Hepatocyte (in vitro differentiated cells): ENCODE data around the gene PPIF. TPM values are rescaled to one million over a fixed set of nuclear protein-coding genes. Genes with fewer than 3 reads are reported as not detected.

Source experiments
- DNase-seq: peaks from one replicate; pipeline ENCODE4 v3.0.0-alpha.2; 2016; ENCODE audit warnings: low spot score
- H2AFZ ChIP-seq: fragments of 200-600 bp; sonication (generic); 2 replicates; pipeline ENCODE4 v1.6.0; 2016; ENCODE audit warnings: antibody characterized with exemption, mild to moderate bottlenecking
- H3K27ac ChIP-seq: fragments of 200-600 bp; sonication (generic); 2 replicates; pipeline ENCODE4 v1.5.1; 2016; ENCODE audit warnings: mild to moderate bottlenecking
- H3K27me3 ChIP-seq: fragments of 200-600 bp; sonication (generic); 2 replicates; pipeline ENCODE4 v1.6.1; 2016
- H3K36me3 ChIP-seq: fragments of 200-600 bp; sonication (generic); replicated peaks from 2 replicates; pipeline ENCODE4 v1.5.1; 2016; ENCODE audit warnings: low read depth; ENCODE audit not compliant: insufficient read depth
- H3K4me1 ChIP-seq: fragments of 200-600 bp; sonication (generic); 2 replicates; pipeline ENCODE4 v1.5.1; 2016; ENCODE audit warnings: mild to moderate bottlenecking, moderate library complexity; ENCODE audit not compliant: insufficient read depth
- H3K4me2 ChIP-seq: fragments of 200-600 bp; sonication (generic); 2 replicates; pipeline ENCODE4 v1.6.0; 2016
- H3K4me3 ChIP-seq: fragments of 200-600 bp; sonication (generic); 2 replicates; pipeline ENCODE4 v1.5.1; 2016; ENCODE audit warnings: mild to moderate bottlenecking
- H3K79me2 ChIP-seq: fragments of 200-600 bp; sonication (generic); 2 replicates; pipeline ENCODE4 v1.6.0; 2017; ENCODE audit warnings: mild to moderate bottlenecking
- H3K9me2 ChIP-seq: fragments of 200-600 bp; sonication (generic); replicated peaks from 2 replicates; pipeline ENCODE4 v1.6.0; 2017; ENCODE audit warnings: mild to moderate bottlenecking; ENCODE audit not compliant: insufficient read depth
- H3K9me3 ChIP-seq: fragments of 200-600 bp; sonication (generic); 2 replicates; pipeline ENCODE4 v1.5.1; 2016; ENCODE audit warnings: low read depth, mild to moderate bottlenecking
- H4K20me1 ChIP-seq: fragments of 200-600 bp; sonication (generic); 2 replicates; pipeline ENCODE4 v1.6.0; 2016; ENCODE audit warnings: mild to moderate bottlenecking; ENCODE audit not compliant: insufficient read depth, poor library complexity, severe bottlenecking
- CTCF ChIP-seq: fragments of 200-600 bp; sonication (generic); IDR thresholded peaks from 2 replicates; pipeline ENCODE4 v1.5.1; 2016; ENCODE audit warnings: antibody characterized with exemption, mild to moderate bottlenecking; ENCODE audit not compliant: poor library complexity
- EZH2 ChIP-seq: fragments of 200-600 bp; sonication (generic); IDR thresholded peaks from 2 replicates; pipeline ENCODE4 v1.6.1; 2016; ENCODE audit warnings: antibody characterized with exemption, mild to moderate bottlenecking, borderline replicate concordance
- EZH2phosphoT487 ChIP-seq: fragments of 200-600 bp; sonication (generic); IDR thresholded peaks from one replicate; pipeline ENCODE4 v1.6.1; 2018; ENCODE audit warnings: antibody characterized with exemption, mild to moderate bottlenecking, low read depth, moderate library complexity; ENCODE audit not compliant: unreplicated experiment, severe bottlenecking
- WGBS: methylation state at CpG from one replicate; pipeline ENCODE4 v1.1.6; 2016; ENCODE audit warnings: low lambda C conversion rate; ENCODE audit errors: missing lambda C conversion rate; 5-methylcytosine and 5-hydroxymethylcytosine counted together
- polyA plus RNA-seq: library from polyadenylated mRNA; unstranded; fragments of >200 nt; fragmentation: Nextera tagmentation; extraction: Ambion mirVana; gene quantifications from 2 replicates; pipeline ENCODE4 v1.2.1, GENCODE V29; 2016
- total RNA-seq: library from RNA; depleted of rRNA; stranded (reverse); fragments of >200 nt; gene quantifications from 2 replicates; pipeline ENCODE4 v1.2.3, GENCODE V29; 2014

The PPIF gene
- total and polyA plus RNA-seq, 2 experiments from 2014 or later = 70.3 to 79.4 TPM

- H3K27ac ChIP-seq = no peak overlapping the region
- no peaks in the 10 kb centered on the region for H3K4me1 ChIP-seq
- H4K20me1 ChIP-seq = no peaks in the 10 kb centered on the region
- H3K36me3 ChIP-seq = no peaks in the 10 kb centered on the region
- H3K4me2 ChIP-seq = no peak overlapping the region
- H3K4me3 ChIP-seq = no peak overlapping the region
- peaks cover 3% of the 10 kb centered on the region for H3K27me3 ChIP-seq
- no peaks in the 10 kb centered on the region for H3K79me2 ChIP-seq
- H3K9me2 ChIP-seq = no peaks in the 10 kb centered on the region
- H3K9me3 ChIP-seq = no peaks in the 10 kb centered on the region
- DNase-seq = no peak
- no peak overlapping the region for H2AFZ ChIP-seq
- WGBS = 86% methylated on average over 6 of the region's 6 CpGs
- no peak for TF ChIP-seq EZH2phosphoT487
- no peak for TF ChIP-seq EZH2
- no peak for TF ChIP-seq CTCF
These were observed 20.3 kb downstream of the PPIF start for GRCh38 chr10:79367426-79368189.

GRCh38 chr10:79372871-79373270, 25.6 kb downstream of the PPIF start:
- H3K27ac ChIP-seq = no peak overlapping the region
- no peak overlapping the region for H2AFZ ChIP-seq
- no peaks in the 10 kb centered on the region for H4K20me1 ChIP-seq
- no peaks in the 10 kb centered on the region for H3K79me2 ChIP-seq
- no peaks in the 10 kb centered on the region for H3K9me3 ChIP-seq
- DNase-seq = no peak
- no peaks in the 10 kb centered on the region for H3K9me2 ChIP-seq
- H3K4me2 ChIP-seq = no peak overlapping the region
- no peaks in the 10 kb centered on the region for H3K36me3 ChIP-seq
- TF ChIP-seq CTCF = no peak
- TF ChIP-seq EZH2 = no peak
- no peak for TF ChIP-seq EZH2phosphoT487
- H3K4me1 ChIP-seq = peaks cover 8% of the 10 kb centered on the region
- WGBS = 93% methylated on average over 4 of the region's 4 CpGs
- H3K4me3 ChIP-seq = no peak overlapping the region
- H3K27me3 ChIP-seq = no peaks in the 10 kb centered on the region

GRCh38 chr10:79374312-79375191, 27.3 kb downstream of the PPIF start:
- H4K20me1 ChIP-seq = no peaks in the 10 kb centered on the region
- WGBS = 6% methylated on average over 7 of the region's 7 CpGs
- DNase-seq = peak; percentile 90
- TF ChIP-seq CTCF = peak; percentile 98
- no peak for TF ChIP-seq EZH2
- TF ChIP-seq EZH2phosphoT487 = no peak
- H3K4me1 ChIP-seq = peaks cover 11% of the 10 kb centered on the region
- no peak overlapping the region for H3K4me2 ChIP-seq
- H3K27ac ChIP-seq = no peak overlapping the region
- H3K79me2 ChIP-seq = no peaks in the 10 kb centered on the region
- H3K9me3 ChIP-seq = no peaks in the 10 kb centered on the region
- H3K4me3 ChIP-seq = no peak overlapping the region
- no peaks in the 10 kb centered on the region for H3K36me3 ChIP-seq
- no peaks in the 10 kb centered on the region for H3K27me3 ChIP-seq
- no peak overlapping the region for H2AFZ ChIP-seq
- no peaks in the 10 kb centered on the region for H3K9me2 ChIP-seq
